Suppressor macrophage treated with lipopolysaccharide for 4 hours (primary cell): ENCODE results near the gene CTXN1.
A peak's percentile ranks its signal among the peaks of the same experiment; 100 is the strongest.
"Not testable (repeated sequence)": the region's sequence is repeated elsewhere in the genome, so short reads cannot be mapped to it uniquely, and the experiment has no call there.

Source experiments
- DNase-seq: peaks from one replicate; pipeline ENCODE4 v3.0.0-alpha.2; 2020

The CTXN1 gene

GRCh38 chr19:7944177-7944761 lies 18.3 kb upstream of the CTXN1 start:
- DNase-seq: peak; percentile 93

GRCh38 chr19:7943444-7944176 lies 17.7 kb upstream of the CTXN1 start, which contains the start of gene TIMM44:
Gene TIMM44 (minus strand): TSS chr19:7943666. CDS start chr19:7943651, 15 bp downstream.
- peak; percentile 100 for DNase-seq

DNA sequence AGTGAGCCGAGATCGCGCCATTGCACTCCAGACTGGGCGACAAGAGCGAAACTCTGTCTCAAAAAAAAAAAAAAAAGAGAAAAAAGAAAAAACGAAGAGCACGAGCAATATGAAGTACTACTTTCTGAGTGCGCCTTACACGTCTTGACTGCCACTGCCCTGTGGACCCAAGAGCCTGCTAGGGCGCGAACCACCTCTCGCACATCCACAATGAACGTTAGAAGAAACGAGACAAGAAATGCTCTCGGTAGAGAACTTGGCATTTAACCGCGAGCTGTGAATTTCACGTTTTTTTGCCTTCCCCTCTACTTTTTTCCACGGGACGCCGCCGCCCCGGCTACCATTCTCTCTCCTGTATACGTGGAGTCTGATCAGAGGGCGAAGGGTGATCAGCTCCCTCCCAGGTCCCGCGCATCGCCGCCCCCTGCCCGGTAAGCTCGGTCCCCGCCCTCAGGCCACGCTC lies 17.1 kb upstream of the CTXN1 start:
- peak; percentile 16 for DNase-seq

DNA sequence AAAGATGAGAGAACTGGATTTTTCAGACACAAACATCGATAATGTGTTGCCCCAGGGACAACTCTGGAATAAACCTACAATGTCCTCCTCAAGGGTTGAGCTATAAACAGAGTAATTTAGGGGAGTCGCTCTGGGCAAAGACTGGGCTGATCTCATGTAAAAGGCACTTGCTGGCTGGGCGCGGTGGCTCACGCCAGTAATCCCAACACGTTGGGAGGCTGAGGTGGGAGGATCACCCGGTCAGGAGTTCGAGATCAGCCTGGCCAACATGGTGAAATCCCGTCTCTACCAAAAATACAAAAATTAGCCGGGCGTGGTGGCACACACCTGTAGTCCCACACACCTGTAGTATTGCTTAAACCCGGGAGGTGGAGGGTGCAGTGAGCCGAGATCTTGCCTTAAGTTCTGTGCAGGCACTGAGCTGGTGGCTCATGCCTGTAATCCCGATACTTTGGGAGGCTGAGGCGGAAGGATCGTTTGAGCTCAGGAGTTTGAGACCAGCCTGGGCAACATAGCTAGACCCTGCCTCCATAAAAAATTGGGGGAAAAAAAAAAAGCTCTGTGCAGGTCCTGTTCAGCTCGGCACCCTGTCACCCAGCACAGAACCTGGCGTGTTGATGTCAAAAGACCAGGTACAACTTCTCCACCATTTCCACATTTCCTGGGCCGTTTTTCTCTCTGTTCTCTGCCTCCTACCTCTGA lies 16.1 kb upstream of the CTXN1 start:
- no peak for DNase-seq

GRCh38 chr19:7940841-7941240 lies 14.9 kb upstream of the CTXN1 start:
- DNase-seq: no peak

- DNase-seq: no peak
Observed at GRCh38 chr19:7934766-7935165, 8.8 kb upstream of the CTXN1 start.

DNA sequence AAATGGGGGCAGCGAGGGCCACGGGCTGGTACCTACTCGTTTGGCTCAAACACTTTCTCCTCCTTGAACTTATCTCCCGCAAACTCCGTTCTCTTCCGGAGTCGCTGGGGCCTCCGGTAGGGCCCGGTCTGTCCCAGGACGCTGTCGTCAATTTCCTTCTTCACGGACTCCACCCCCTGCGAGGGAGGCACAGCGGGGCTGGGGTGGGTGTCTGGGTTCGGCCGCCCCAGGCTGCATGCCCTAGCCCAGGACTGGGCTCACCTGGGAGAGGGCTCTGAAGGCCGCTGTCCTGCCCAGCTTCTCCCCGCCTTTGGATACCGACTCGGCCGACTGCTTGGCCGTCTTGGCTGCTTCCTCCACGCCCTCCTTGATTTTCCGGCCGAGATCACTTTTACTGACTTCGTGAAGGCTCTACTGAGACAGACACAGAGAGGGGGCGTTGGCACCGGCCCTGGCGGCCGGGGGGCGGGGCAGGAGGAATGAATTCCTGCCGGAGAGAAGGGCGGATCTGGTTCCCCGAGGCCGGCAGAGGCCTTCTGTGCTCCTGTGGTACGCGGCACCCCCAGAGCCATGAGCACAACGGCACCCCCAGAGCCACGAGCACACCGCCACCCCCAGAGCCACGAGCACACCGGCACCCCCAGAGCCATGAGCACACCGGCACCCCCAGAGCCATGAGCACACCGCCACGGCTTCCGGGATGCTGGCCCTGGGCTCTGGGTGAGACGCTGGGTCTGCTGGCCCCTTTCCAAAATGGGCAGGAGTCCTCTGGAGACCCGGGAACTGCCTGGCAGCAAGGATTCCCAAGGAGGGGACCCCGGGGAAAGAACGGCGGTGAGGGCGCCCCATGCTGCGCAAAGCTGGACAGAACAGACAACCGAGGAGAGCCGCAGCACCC lies 8.1 kb upstream of the CTXN1 start:
- no peak for DNase-seq

- DNase-seq: no peak
Observed at GRCh38 chr19:7933411-7933810, 7.5 kb upstream of the CTXN1 start.

- no peak for DNase-seq
Observed at GRCh38 chr19:7932930-7933300, 7.0 kb upstream of the CTXN1 start.

DNA sequence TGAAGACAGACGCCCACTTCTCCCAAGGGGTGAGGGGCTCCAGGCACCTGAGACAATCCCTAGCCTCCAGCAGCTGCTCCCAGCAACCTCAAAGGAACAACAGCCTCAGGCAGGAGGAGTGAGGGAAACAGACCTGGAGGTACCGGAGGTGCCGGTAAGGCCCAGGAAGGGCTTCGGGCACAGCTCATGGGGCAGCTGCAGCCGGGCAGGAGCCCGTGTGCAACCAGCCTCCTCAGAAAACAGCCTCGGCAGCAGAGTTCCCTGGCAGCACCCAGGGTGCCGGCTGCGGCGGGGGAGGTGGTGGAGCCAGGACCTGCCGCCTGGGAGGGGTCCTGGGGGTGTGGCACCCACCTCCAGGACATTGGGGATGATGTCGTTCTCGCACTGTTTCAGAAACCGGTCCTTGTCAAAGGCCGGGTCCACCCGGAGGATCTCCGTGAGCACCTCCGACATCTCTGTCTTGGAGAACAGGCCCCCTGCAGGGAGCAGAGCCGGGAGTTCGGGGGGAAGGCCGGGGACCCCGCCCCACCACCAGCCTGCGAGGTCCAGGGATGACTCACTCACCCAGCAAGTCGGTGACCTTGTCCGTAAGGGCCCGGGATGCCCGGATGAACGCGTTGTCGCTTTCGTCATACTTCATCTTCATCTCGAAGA lies 6.5 kb upstream of the CTXN1 start:
- no peak for DNase-seq

GRCh38 chr19:7931221-7932061 lies 5.5 kb upstream of the CTXN1 start:
- DNase-seq: no peak

- DNase-seq: no peak
Observed at GRCh38 chr19:7930765-7931164, 4.8 kb upstream of the CTXN1 start.

DNA sequence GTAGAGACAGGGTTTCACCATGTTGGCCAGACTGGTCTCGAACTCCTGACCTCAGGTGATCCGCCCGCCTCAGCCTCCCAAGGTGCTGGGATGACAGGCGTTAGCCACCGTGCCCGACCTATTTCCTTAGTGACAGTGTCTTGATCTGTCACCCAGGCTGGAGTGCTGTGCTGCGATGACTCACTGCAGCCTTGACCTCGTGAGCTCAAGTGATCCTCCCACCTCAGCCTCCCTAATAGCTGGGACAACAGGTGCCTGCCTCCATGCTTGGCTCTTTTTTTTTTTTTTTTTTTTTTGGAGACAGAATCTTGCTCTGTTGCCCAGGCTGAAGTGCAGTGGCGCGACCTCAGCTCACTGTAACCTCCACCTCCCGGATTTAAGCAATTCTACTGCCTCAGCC lies 4.1 kb upstream of the CTXN1 start:
- not testable (repeated sequence) for DNase-seq

DNA sequence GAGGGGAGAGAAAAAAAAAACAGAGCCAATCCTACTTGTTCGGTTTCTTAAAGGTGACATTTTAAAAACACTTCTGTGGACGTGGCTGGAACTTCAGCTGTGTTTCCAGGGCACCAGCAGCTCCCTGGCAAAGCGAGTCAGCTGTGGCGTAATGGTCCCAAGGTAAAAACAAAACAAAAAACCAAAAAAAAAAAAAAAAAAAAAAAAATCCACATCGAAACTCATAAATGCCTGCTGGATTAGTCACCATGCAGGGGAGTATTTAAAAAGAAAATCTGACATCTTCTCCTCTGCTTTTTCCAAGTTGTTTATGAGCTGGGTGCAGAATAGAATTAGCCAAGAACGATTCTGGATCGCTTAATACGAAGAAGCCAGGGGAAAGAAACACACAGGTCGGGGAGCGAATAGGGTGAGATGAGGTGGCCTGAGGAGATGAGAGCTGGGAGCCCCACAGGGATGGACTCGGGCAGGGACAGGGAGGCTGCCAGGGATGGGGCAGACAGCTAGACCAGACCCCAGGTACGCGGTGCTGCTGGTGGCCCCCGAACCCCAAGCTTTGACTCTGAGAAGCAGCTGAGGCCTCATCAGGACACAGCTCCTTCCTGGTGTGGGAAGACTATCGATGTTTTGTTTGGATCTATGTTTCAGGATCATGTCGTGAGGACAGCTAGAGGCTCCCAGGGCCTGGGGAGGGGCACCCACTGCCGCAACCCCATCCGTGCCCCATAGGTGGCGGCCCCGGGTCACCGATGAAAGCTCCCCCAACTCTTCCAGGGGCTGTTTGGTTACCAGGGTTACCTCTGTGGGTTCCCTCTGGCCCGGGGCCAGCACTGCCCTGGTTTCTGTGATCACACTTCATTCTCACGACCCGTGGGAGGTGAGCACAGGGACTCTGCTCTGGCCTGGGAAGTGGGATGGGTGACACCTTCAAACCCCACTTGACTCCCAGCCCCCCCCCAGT lies 3.1 kb upstream of the CTXN1 start:
- peak; percentile 27 for DNase-seq

- no peak for DNase-seq
Observed at GRCh38 chr19:7928334-7928706, 2.4 kb upstream of the CTXN1 start.

DNA sequence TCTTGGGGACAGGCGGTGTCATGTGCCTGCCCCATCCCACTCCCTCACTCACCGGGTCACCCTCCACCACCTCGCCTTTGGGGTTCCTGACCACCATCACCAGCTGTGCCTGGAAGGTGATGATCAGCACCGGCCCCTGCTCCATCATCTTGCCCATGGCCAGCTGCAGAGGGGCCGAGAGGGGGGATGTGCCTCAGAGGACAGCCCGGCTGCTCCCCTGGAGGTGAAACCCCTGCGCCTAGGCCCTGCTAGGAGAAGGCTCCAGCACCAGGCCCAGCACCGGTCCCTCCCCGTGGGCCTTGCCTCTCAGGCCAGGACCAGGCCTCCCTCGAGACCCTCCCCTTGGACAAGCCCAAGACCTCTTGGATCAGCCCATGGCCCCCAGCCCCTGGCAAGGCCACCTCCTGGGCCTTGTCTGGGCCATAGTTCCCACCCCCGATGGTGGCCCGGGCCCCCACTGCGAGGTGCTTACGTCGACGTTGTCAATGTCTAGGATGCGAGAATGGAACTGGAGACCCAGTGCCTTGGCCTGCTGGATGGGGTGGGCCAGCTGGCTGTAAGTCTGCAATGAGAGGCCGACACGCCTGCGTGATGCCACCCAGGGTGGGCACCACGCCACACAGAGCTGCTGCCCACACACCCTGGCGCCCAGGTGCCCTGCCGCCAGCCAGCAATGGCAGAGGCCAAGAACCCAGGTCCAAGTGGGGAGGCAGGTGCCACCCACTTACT lies 1.8 kb upstream of the CTXN1 start:
- no peak for DNase-seq

DNA sequence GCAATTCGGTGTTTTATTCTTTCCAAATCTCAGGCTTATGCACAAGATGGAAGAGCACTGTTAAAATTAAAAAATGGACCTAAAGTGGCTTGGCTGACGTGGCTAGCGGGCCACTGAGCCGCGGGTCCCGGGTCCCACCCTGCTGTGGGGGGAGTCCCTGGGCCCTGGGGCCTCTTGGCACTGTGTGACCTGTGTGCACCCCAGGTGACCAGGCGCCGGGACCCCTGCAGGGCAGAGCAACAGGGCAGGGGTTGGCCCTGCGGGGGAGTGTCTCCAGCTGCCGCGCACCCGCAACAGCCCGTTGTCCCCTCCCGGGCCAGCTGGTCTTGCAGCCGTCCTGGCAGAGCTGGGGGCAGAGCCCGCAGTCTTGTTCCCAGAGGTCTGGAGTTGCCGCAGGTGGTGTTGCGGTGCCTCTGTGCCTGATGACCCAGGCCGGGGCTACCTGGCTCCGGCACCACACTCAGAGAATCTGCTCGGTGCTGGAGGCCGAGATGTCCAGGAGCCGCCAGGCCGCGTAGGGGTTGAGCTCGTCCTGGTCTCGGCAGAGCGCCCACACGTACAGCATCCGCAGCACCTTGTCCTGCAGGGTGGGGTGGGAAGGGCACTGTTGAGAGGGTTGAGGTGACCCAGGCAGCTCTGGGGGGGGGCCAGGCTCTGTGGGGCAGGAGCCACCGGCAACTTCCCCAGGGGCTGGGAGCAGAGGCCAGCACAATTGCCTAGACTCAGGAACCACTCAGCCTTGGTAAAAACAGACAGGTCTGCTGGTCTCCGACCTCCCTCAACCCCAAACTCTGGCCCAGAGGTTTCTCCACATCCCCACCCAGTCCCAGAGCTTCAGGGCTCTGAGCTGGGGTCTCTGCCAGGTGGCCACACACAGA lies 1.0 kb upstream of the CTXN1 start:
- DNase-seq: no peak

GRCh38 chr19:7925171-7925851 lies 624 bp downstream of the CTXN1 start:
- DNase-seq: peak; percentile 76
